ENCODE data around the gene RGS13. TPM values are rescaled to one million over a fixed set of nuclear protein-coding genes. Genes with fewer than 3 reads are reported as not detected.

RGS13 gene
- total and polyA plus RNA-seq, 10 of the 15 experiments (the other 5 are each of a cell fraction or from before 2014, with no cell fraction given): 0.23 to 16.0 (median 0.36) TPM; not detected in 1

- TF ChIP-seq ELK1 (IDR thresholded peaks at IDR 0.05; ENCODE audit: low read depth, low read length) (no peak), PKNOX1 (IDR thresholded peaks at IDR 0.05) (peak; percentile 97), RUNX3 (IDR thresholded peaks at IDR 0.05; ENCODE audit: low read length) (peak; percentile 85), FOXK2 (IDR thresholded peaks at IDR 0.05) (no peak), SKIL (IDR thresholded peaks at IDR 0.05; ENCODE audit: low read depth, poor library complexity, severe bottlenecking) (peak; percentile 93), POLR2AphosphoS2 (IDR thresholded peaks at IDR 0.05; ENCODE audit: low read depth, low read length) (no peak), RAD21 (IDR thresholded peaks at IDR 0.05; ENCODE audit: insufficient read depth, low read depth, low read length) (peak; percentile 60; the same call in 1 of the 2 replicates), YBX1 (IDR thresholded peaks at IDR 0.05) (no peak), TAF1 (IDR thresholded peaks at IDR 0.05; ENCODE audit: borderline replicate concordance, low read depth, low read length) (no peak), MYC (IDR thresholded peaks at IDR 0.05; ENCODE audit: insufficient read depth, insufficient read length, insufficient replicate concordance, low read length, severe bottlenecking) (no peak)
Measured at GRCh38 chr1:192609110-192610079, 26.6 kb upstream of the RGS13 start (continued).
